GM23338 (cell line): ENCODE results near the gene SORCS2. TPM values are rescaled to one million over a fixed set of nuclear protein-coding genes. Genes with fewer than 3 reads are reported as not detected.

ENCODE experiments used
- ATAC-seq: fragments of 200-7000 bp; cut with Tn5 transposase; 3 replicates; pipeline ENCODE4 v1.9.1; 2020
- DNase-seq: peaks from one replicate; pipeline ENCODE4 v3.0.0-alpha.2; 2015; ENCODE audit warnings: low spot score
- H2AFZ ChIP-seq: fragments of 200-600 bp; sonication (generic); 2 replicates; pipeline ENCODE4 v1.8.0; 2016; ENCODE audit warnings: antibody characterized with exemption, mild to moderate bottlenecking, moderate library complexity
- H3F3A ChIP-seq: fragments of 200-600 bp; sonication (generic); replicated peaks from 2 replicates; pipeline ENCODE4 v1.8.0; 2017; ENCODE audit warnings: antibody characterized with exemption, mixed run types, low read depth
- H3K27ac ChIP-seq: fragments of 200-600 bp; sonication (generic); 2 replicates; pipeline ENCODE4 v1.6.1; 2016; ENCODE audit warnings: low read depth
- H3K27me3 ChIP-seq: fragments of 200-600 bp; sonication (generic); 2 replicates; pipeline ENCODE4 v1.8.0; 2016; ENCODE audit warnings: mild to moderate bottlenecking, mixed run types, moderate library complexity; ENCODE audit not compliant: insufficient read depth
- H3K36me3 ChIP-seq: fragments of 200-600 bp; sonication (generic); 2 replicates; pipeline ENCODE4 v1.8.0; 2016; ENCODE audit warnings: mild to moderate bottlenecking; ENCODE audit not compliant: insufficient read depth
- H3K4me1 ChIP-seq: fragments of 200-600 bp; sonication (generic); 2 replicates; pipeline ENCODE4 v1.8.0; 2016; ENCODE audit warnings: mild to moderate bottlenecking, moderate library complexity; ENCODE audit not compliant: insufficient read depth
- H3K4me2 ChIP-seq: fragments of 200-600 bp; sonication (generic); 2 replicates; pipeline ENCODE4 v1.7.1; 2017; ENCODE audit warnings: mixed run types
- H3K4me3 ChIP-seq: fragments of 200-600 bp; sonication (generic); 2 replicates; pipeline ENCODE4 v1.6.1; 2016; ENCODE audit warnings: mixed run types
- H3K79me2 ChIP-seq: fragments of 200-600 bp; sonication (generic); replicated peaks from 2 replicates; pipeline ENCODE4 v1.8.0; 2017; ENCODE audit warnings: mild to moderate bottlenecking; ENCODE audit not compliant: insufficient read depth
- H3K9me2 ChIP-seq: fragments of 200-600 bp; sonication (generic); 2 replicates; pipeline ENCODE4 v1.8.0; 2017; ENCODE audit not compliant: insufficient read depth
- H4K20me1 ChIP-seq: fragments of 200-600 bp; sonication (generic); replicated peaks from 2 replicates; pipeline ENCODE4 v1.8.0; 2017; ENCODE audit warnings: mild to moderate bottlenecking; ENCODE audit not compliant: insufficient read depth
- H3K27ac Mint-ChIP-seq: 2 replicates; pipeline ENCODE4 v1.8.0; 2020; ENCODE audit warnings: inconsistent platforms, mild to moderate bottlenecking, moderate library complexity, mixed read lengths
- H3K27me3 Mint-ChIP-seq: 3 replicates; pipeline ENCODE4 v1.8.0; 2022; ENCODE audit warnings: low read depth, mild to moderate bottlenecking, moderate library complexity, mixed read lengths, inconsistent platforms; ENCODE audit not compliant: insufficient read depth, poor library complexity
- H3K36me3 Mint-ChIP-seq: 3 replicates; pipeline ENCODE4 v1.8.0; 2021; ENCODE audit warnings: low read depth, mild to moderate bottlenecking, inconsistent platforms, moderate library complexity, mixed read lengths
- H3K4me1 Mint-ChIP-seq: 3 replicates; pipeline ENCODE4 v1.8.0; 2020; ENCODE audit warnings: mild to moderate bottlenecking, inconsistent platforms, mixed read lengths
- H3K4me3 Mint-ChIP-seq: 3 replicates; pipeline ENCODE4 v1.8.0; 2021; ENCODE audit warnings: moderate library complexity, mild to moderate bottlenecking, inconsistent platforms, mixed read lengths
- H3K9me3 Mint-ChIP-seq: 3 replicates; pipeline ENCODE4 v1.8.0; 2020; ENCODE audit warnings: moderate library complexity, mild to moderate bottlenecking, inconsistent platforms, mixed read lengths
- CREB1 ChIP-seq: fragments of 250-450 bp; sonication (Bioruptor Pico); IDR thresholded peaks from 2 replicates; pipeline ENCODE4 v1.5.0; 2020; ENCODE audit warnings: low read depth, mild to moderate bottlenecking, moderate library complexity
- ETS1 ChIP-seq: IDR thresholded peaks from 2 replicates; pipeline ENCODE4 v1.6.1; 2016; ENCODE audit warnings: antibody characterized with exemption
- EZH2 ChIP-seq: fragments of 200-600 bp; sonication (generic); IDR thresholded peaks from one replicate; pipeline ENCODE4 v1.8.0; 2017; ENCODE audit warnings: antibody characterized with exemption, mild to moderate bottlenecking, low read depth; ENCODE audit not compliant: unreplicated experiment
- EZH2phosphoT487 ChIP-seq: fragments of 200-600 bp; sonication (generic); IDR thresholded peaks from one replicate; pipeline ENCODE4 v1.8.1; 2018; ENCODE audit warnings: antibody characterized with exemption; ENCODE audit not compliant: unreplicated experiment
- JUNB ChIP-seq: IDR thresholded peaks from one replicate; pipeline ENCODE4 v1.6.1; 2016; ENCODE audit warnings: antibody characterized with exemption; ENCODE audit not compliant: unreplicated experiment
- POLR2AphosphoS5 ChIP-seq: IDR thresholded peaks from 2 replicates; pipeline ENCODE4 v1.6.1; 2016; ENCODE audit warnings: antibody characterized with exemption, low read depth
- STAT1 ChIP-seq: IDR thresholded peaks from one replicate; pipeline ENCODE4 v1.6.1; 2016; ENCODE audit warnings: antibody characterized with exemption; ENCODE audit not compliant: unreplicated experiment
- ZNF114 ChIP-seq: fragments of 250-450 bp; sonication (Bioruptor Pico); IDR thresholded peaks from 2 replicates; pipeline ENCODE4 v1.5.0; 2020; ENCODE audit warnings: mild to moderate bottlenecking, moderate library complexity
- polyA plus RNA-seq: library from polyadenylated mRNA; unstranded; fragments of >200 nt; fragmentation: Nextera tagmentation; extraction: Ambion mirVana; gene quantifications from 2 replicates; pipeline ENCODE4 v1.2.1, GENCODE V29; 2016
- total RNA-seq: library from RNA; depleted of rRNA; stranded (reverse); fragments of >200 nt; shearing (Covaris generic); gene quantifications from 2 replicates; pipeline ENCODE4 v1.2.3, GENCODE V29; 2014
- TF ChIP-seq, protein P1 (sequence below): IDR thresholded peaks from one replicate; pipeline ENCODE4 v1.6.1; 2018; ENCODE audit warnings: antibody characterized with exemption; ENCODE audit not compliant: unreplicated experiment

The SORCS2 gene
- total and polyA plus RNA-seq, 2 experiments from 2014 or later: 0.47 to 2.4 TPM

GRCh38 chr4:7469023-7469422, 276.7 kb downstream of the SORCS2 start:
- Histone ChIP-seq H3K9me2 (no peaks in the 10 kb centered on the region), H3K4me1 (no peaks in the 10 kb centered on the region), H2AFZ (no peak overlapping the region), H3K36me3 (no peaks in the 10 kb centered on the region), H3K79me2 (no peaks in the 10 kb centered on the region), H3K27me3 (no peaks in the 10 kb centered on the region), H3F3A (no peaks in the 10 kb centered on the region), H4K20me1 (no peaks in the 10 kb centered on the region), H3K27ac (no peak overlapping the region), H3K4me3 (no peak overlapping the region), H3K4me2 (no peak overlapping the region)
- H3K9me3 Mint-ChIP-seq: peaks cover 4% of the 10 kb centered on the region; the same call in 2 of the 3 replicates
- H3K36me3 Mint-ChIP-seq: no peaks in the 10 kb centered on the region
- TF ChIP-seq EZH2phosphoT487: no peak
- no peak for TF ChIP-seq JUNB
- TF ChIP-seq, protein P1, sequence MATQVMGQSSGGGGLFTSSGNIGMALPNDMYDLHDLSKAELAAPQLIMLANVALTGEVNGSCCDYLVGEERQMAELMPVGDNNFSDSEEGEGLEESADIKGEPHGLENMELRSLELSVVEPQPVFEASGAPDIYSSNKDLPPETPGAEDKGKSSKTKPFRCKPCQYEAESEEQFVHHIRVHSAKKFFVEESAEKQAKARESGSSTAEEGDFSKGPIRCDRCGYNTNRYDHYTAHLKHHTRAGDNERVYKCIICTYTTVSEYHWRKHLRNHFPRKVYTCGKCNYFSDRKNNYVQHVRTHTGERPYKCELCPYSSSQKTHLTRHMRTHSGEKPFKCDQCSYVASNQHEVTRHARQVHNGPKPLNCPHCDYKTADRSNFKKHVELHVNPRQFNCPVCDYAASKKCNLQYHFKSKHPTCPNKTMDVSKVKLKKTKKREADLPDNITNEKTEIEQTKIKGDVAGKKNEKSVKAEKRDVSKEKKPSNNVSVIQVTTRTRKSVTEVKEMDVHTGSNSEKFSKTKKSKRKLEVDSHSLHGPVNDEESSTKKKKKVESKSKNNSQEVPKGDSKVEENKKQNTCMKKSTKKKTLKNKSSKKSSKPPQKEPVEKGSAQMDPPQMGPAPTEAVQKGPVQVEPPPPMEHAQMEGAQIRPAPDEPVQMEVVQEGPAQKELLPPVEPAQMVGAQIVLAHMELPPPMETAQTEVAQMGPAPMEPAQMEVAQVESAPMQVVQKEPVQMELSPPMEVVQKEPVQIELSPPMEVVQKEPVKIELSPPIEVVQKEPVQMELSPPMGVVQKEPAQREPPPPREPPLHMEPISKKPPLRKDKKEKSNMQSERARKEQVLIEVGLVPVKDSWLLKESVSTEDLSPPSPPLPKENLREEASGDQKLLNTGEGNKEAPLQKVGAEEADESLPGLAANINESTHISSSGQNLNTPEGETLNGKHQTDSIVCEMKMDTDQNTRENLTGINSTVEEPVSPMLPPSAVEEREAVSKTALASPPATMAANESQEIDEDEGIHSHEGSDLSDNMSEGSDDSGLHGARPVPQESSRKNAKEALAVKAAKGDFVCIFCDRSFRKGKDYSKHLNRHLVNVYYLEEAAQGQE: no peak
- TF ChIP-seq POLR2AphosphoS5: no peak
- TF ChIP-seq STAT1: no peak
- no peak for TF ChIP-seq ZNF114 (CRISPR knock-in tag)
- no peak overlapping the region for H3K27ac Mint-ChIP-seq
- no peak overlapping the region for H3K4me3 Mint-ChIP-seq
- DNase-seq: no peak
- H3K27me3 Mint-ChIP-seq: peaks cover 19% of the 10 kb centered on the region
- no peak for ATAC-seq
- H3K4me1 Mint-ChIP-seq: peaks cover 18% of the 10 kb centered on the region

- Histone ChIP-seq H3K4me1 (no peaks in the 10 kb centered on the region), H3K27ac (no peak overlapping the region), H3K27me3 (no peaks in the 10 kb centered on the region), H2AFZ (no peak overlapping the region), H3F3A (no peaks in the 10 kb centered on the region), H3K79me2 (no peaks in the 10 kb centered on the region), H4K20me1 (no peaks in the 10 kb centered on the region), H3K4me3 (no peak overlapping the region), H3K9me2 (no peaks in the 10 kb centered on the region), H3K4me2 (no peak overlapping the region), H3K36me3 (no peaks in the 10 kb centered on the region)
- H3K36me3 Mint-ChIP-seq: no peaks in the 10 kb centered on the region
- H3K4me3 Mint-ChIP-seq: no peak overlapping the region
- DNase-seq: no peak
- ATAC-seq: no peak
- no peak overlapping the region for H3K27ac Mint-ChIP-seq
- H3K9me3 Mint-ChIP-seq: peaks cover 4% of the 10 kb centered on the region; the same call in 2 of the 3 replicates
- peaks cover 13% of the 10 kb centered on the region for H3K4me1 Mint-ChIP-seq
- peaks cover 17% of the 10 kb centered on the region for H3K27me3 Mint-ChIP-seq
- no peak for TF ChIP-seq STAT1
- TF ChIP-seq CREB1 (CRISPR knock-in tag): no peak
- TF ChIP-seq POLR2AphosphoS5: no peak
- no peak for TF ChIP-seq EZH2
- TF ChIP-seq, protein P1: no peak
- TF ChIP-seq EZH2phosphoT487: no peak
- no peak for TF ChIP-seq ETS1
Observed at GRCh38 chr4:7470111-7470510, 277.8 kb downstream of the SORCS2 start.
